Type B pancreatic cell (in vitro differentiated cells): ENCODE results near the gene ZFX. TPM values are rescaled to one million over a fixed set of nuclear protein-coding genes. Genes with fewer than 3 reads are reported as not detected.

Source experiments
- DNase-seq: peaks from one replicate; pipeline ENCODE4 v3.0.0; 2021; ENCODE audit warnings: mixed read lengths; ENCODE audit not compliant: unreplicated experiment; ENCODE audit errors: extremely low spot score
- H3K27ac Mint-ChIP-seq: 2 replicates; pipeline ENCODE4 v1.8.0; 2021; ENCODE audit warnings: mild to moderate bottlenecking, mixed read lengths
- H3K27me3 Mint-ChIP-seq: 2 replicates; pipeline ENCODE4 v1.8.0; 2021; ENCODE audit warnings: mixed read lengths
- H3K36me3 Mint-ChIP-seq: 2 replicates; pipeline ENCODE4 v1.8.0; 2021; ENCODE audit warnings: mixed read lengths
- H3K4me1 Mint-ChIP-seq: one replicate; pipeline ENCODE4 v1.8.0; 2021; ENCODE audit warnings: mixed read lengths; ENCODE audit not compliant: unreplicated experiment
- H3K4me3 Mint-ChIP-seq: 2 replicates; pipeline ENCODE4 v1.8.0; 2021; ENCODE audit warnings: mild to moderate bottlenecking, mixed read lengths
- H3K9me3 Mint-ChIP-seq: 2 replicates; pipeline ENCODE4 v1.8.0; 2021; ENCODE audit warnings: mixed read lengths
- total RNA-seq: library from RNA; stranded (reverse); gene quantifications from 2 replicates; pipeline ENCODE4 v1.2.1, GENCODE V29; 2021; ENCODE audit warnings: low replicate concordance
- TF ChIP-seq, protein P1 (sequence below): fragments of 200-600 bp; sonication (generic); conservative IDR thresholded peaks from 2 replicates; pipeline ENCODE4 v1.5.0; 2021; ENCODE audit warnings: antibody characterized with exemption, mild to moderate bottlenecking

The ZFX gene
- total RNA-seq, 1 donor from 2014 or later = 79.7 TPM

DNA sequence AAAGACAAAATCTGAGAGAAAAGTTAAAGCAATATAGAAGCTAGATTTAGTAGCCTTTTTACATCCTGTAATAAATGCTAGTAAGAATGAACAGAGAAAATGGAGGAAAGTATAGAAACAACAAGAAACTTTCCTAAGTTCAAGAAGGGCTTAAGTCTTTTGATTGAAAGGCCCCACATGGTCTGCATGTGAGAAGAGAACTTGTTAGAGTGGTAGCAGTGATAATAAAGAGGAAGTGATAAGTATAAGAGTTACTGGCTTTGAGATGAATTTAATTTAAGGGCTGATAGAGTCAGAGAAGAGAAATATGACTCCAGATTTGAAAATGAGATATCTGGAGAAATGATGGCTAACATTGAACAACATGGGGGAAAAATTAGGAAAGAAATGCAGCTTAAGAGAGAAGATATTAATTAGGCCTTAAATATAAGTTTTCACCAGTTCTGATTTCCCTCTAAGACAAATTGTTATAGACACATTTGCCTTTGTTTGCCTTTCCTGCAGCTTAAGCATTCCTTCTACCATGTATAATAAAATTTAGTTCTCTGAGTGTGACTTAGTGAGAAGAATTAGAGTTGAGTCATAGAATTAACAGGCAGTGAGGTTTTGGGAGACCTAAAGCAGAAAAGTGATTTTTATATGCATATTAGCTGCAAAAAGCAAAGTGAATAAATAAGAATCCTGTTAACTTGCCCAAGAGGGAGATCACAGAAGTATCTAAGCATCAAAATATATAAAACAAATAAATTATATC, 18.4 kb downstream of the ZFX start:
- TF ChIP-seq, protein P1, sequence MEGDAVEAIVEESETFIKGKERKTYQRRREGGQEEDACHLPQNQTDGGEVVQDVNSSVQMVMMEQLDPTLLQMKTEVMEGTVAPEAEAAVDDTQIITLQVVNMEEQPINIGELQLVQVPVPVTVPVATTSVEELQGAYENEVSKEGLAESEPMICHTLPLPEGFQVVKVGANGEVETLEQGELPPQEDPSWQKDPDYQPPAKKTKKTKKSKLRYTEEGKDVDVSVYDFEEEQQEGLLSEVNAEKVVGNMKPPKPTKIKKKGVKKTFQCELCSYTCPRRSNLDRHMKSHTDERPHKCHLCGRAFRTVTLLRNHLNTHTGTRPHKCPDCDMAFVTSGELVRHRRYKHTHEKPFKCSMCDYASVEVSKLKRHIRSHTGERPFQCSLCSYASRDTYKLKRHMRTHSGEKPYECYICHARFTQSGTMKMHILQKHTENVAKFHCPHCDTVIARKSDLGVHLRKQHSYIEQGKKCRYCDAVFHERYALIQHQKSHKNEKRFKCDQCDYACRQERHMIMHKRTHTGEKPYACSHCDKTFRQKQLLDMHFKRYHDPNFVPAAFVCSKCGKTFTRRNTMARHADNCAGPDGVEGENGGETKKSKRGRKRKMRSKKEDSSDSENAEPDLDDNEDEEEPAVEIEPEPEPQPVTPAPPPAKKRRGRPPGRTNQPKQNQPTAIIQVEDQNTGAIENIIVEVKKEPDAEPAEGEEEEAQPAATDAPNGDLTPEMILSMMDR = no peak
- H3K36me3 Mint-ChIP-seq = peaks cover 33% of the 10 kb centered on the region
- peak overlapping the region; percentile 5 for H3K27ac Mint-ChIP-seq
- no peak overlapping the region for H3K4me3 Mint-ChIP-seq
- H3K9me3 Mint-ChIP-seq = no peaks in the 10 kb centered on the region
- no peak for DNase-seq
- no peaks in the 10 kb centered on the region for H3K27me3 Mint-ChIP-seq
- H3K4me1 Mint-ChIP-seq = peaks cover 30% of the 10 kb centered on the region

DNA sequence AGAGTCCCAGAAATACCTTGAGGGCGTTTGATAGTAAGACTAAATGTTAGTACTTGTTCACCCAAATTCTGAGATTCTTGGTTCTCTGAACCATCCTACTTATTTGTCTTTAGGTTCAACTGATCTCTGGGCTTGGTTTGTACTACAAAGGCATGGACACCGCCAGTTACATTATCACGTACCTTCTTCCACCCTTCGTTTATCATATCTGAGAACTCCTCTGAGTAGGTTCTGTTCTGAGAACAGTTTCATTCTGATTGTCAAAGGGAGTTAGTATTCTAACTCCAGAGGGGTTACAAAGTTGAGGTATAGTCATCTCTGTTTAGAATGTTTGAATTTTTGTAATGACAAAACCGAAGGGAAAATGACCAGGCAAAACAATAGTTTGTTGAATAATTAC, 19.3 kb downstream of the ZFX start:
- no peak for DNase-seq
- Mint-ChIP-seq H3K4me1 (peaks cover 29% of the 10 kb centered on the region), H3K27me3 (no peaks in the 10 kb centered on the region), H3K27ac (no peak overlapping the region), H3K36me3 (peaks cover 36% of the 10 kb centered on the region), H3K9me3 (no peaks in the 10 kb centered on the region), H3K4me3 (no peak overlapping the region)
- TF ChIP-seq, protein P1 = no peak

DNA sequence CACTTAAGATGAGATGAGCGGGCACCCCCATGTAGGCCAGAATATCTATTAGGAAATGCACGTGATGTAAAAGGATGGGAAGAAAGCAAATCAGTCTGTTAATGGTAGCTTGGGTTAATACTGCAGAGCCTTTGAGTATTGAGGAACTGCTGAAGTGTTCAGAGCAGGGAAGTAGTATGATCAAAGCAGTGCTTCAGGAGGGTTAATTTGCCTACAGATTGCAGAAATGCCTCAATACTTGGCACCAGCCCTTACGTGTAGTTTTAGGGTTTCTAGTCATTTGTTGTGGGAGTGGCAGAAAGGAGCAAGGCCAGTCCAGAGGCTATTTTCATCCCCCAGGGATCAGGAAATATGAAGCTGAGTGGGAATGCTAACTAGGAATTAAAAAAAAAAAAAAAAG, 19.7 kb downstream of the ZFX start:
- peaks cover 35% of the 10 kb centered on the region for H3K36me3 Mint-ChIP-seq
- no peak for DNase-seq
- peak overlapping the region; percentile 30 for H3K27ac Mint-ChIP-seq
- H3K9me3 Mint-ChIP-seq = no peaks in the 10 kb centered on the region
- no peaks in the 10 kb centered on the region for H3K27me3 Mint-ChIP-seq
- H3K4me3 Mint-ChIP-seq = no peak overlapping the region
- TF ChIP-seq, protein P1 = no peak
- peaks cover 28% of the 10 kb centered on the region for H3K4me1 Mint-ChIP-seq

DNA sequence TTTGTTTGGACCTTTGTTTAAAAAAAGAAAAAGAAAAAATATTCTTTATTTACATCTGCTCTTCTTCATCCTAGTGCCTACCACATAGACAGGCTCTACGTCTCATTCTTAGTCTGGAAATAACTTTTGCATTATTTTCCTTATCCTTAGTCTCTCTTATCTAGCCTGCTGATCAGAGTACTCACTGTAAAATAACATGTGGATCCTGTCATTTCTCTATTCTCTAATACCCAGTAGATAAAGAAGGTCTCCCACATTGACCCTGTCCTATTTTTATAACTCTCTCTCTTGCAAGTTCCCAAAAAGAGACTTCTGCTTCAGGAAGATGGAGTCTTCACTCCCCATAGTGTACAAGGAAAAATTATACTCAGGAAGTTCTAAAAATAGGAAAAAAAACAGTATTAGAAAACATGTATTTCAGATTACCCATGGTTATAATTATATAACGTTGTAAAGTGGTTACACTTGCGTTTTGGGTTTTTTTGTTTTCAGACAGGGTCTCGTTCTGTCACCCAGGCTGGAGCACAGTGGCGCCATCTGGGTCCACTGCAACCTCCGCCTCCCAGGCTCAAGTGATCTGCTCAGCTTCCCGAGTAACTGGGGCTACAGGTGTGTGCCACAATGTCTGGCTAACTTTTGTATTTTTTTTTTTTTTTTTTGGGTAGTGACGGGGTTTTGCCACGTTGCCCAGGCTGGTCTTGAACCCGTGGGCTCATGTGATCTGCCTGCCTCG, 23.8 kb downstream of the ZFX start:
- Mint-ChIP-seq H3K27me3 (no peaks in the 10 kb centered on the region), H3K9me3 (no peaks in the 10 kb centered on the region), H3K4me1 (peaks cover 13% of the 10 kb centered on the region), H3K27ac (no peak overlapping the region), H3K4me3 (no peak overlapping the region), H3K36me3 (peaks cover 43% of the 10 kb centered on the region)
- DNase-seq = no peak
- TF ChIP-seq, protein P1 = no peak

DNA sequence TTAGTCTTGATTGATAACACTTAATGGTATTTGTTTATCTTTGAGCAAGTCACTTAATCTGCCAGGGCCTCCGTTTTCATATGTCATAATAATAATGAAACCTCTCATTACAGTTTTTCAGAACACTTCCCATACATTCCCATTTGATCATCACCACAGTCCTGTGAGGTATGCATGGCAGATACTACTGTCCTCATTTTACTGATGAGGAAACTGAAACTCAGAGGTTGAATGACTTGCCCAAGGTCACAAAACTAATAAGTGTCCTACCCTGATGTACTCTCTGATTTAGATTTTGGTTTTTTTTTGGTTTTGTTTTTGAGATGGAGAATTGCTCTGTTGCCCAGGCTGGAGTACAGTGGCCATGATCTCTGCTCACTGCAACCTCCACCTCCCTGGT, 25.7 kb downstream of the ZFX start:
- TF ChIP-seq, protein P1 = no peak
- Mint-ChIP-seq H3K27ac (peak overlapping the region; percentile 61), H3K27me3 (no peaks in the 10 kb centered on the region), H3K36me3 (peaks cover 43% of the 10 kb centered on the region), H3K9me3 (no peaks in the 10 kb centered on the region), H3K4me1 (no peaks in the 10 kb centered on the region), H3K4me3 (no peak overlapping the region)
- no peak for DNase-seq
